GM21390 (cell line): ENCODE results near the gene FGF14.
A peak's percentile ranks its signal among the peaks of the same experiment; 100 is the strongest.
"Not testable (repeated sequence)": the region's sequence is repeated elsewhere in the genome, so short reads cannot be mapped to it uniquely, and the experiment has no call there.

ENCODE experiments used
- ATAC-seq: cut with Tn5 transposase; IDR thresholded peaks from one replicate; pipeline ENCODE4 v1.9.1; 2021; ENCODE audit not compliant: unreplicated experiment

Gene FGF14

DNA sequence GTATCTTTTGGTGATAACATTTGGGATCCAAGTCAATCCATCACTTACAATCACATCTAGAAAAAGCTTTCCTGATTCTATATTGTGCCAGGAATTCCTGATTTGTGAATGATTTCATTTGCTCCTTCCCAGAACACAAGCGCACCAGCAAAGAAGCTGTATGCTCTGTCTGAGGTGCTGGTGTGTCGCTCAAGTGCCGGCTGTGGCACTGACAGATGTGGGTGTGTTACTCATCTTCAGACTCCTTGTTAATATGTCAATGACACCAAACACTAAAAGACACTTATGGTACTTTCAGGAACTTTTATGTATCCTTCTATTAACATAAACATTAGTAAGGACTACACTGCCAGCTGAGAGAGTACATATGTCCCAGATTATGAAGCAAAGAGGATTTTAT is 520.3 kb downstream of the FGF14 start:
- ATAC-seq = no peak

DNA sequence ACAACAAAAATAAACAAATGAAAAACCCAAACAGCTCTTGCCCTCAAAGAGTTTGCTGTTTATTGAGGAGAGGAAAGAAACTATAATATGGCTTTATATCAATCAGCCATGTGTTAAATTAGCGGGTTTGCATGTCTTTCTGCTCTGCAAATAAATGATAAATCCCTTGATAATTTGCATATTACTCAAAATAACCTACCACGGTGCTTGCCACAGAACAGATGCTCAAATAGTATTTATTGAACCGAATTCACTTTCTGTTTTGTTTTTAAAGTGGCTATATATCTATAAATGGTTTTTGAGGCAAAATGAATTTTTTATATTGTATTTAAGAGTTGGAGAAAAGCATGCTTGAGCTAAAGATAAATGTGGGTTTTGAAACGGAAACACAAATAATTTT is 521.3 kb downstream of the FGF14 start:
- ATAC-seq = peak; percentile 69

DNA sequence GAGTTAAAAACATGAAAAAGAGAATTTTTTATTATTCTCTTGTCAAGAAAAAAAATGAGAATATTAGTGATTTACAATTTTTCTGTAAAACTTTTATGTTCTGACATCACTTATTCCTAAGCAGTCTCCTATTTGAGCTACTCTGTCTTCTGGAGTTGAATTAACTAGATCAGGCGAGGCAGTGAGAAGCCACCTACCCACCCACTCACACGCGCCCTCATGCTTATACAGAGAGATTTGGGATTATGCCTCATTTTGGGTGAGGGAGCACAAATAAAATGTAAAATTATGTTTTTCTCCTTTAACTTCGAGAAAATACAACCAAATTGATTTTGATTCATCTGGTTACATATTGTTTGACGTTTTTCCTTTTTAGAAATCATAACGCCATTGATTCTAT is 524.9 kb downstream of the FGF14 start:
- ATAC-seq = no peak

DNA sequence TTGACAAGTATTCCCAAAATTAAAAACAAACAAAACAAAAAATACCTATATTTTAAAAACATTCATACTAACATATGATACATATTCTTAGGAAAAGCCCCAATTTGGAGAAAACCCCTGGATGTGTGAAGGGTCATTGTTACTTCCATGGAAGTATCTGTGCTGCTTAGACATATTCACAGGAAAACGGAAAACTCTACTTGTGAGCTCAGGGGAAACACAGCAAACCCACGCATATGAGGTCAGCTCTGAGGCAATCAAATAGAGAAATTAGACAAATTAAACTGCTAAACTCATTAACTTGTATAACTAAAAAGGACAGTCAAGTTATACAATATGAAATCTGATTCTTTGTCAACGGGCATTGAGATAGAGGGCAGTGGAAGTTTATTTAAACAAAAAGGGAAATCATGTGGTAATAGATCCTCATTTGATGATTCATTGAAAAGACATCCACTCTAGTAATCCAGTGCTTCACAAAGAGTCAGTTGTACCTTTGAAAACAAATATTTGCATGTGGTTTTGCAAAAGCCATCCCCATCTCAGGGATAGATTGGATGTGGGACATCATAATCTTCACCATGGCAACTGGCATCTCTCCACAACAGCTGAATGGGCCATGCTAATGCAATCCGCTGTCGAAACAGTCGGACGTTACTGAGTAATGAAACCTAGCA is 526.0 kb downstream of the FGF14 start:
- ATAC-seq = no peak

DNA sequence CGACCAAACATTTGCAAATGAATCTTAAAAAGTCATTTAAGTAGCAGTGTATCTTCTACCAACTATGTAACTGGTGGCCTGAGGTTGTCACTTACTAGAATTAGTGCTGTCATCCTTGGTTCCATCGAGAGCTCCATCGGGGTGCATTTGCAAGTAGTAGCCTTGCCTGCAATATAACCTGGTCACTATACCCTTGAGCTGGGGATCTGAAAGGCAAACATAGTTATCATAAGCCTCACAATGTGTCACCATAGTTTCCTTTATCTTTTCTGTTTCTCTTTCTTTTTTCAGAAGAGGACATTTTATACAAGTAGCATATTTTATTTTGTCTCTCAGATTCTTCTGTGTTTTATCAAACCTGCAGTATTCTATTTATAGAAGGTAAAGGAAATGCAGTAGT is 526.8 kb downstream of the FGF14 start:
- no peak for ATAC-seq

DNA sequence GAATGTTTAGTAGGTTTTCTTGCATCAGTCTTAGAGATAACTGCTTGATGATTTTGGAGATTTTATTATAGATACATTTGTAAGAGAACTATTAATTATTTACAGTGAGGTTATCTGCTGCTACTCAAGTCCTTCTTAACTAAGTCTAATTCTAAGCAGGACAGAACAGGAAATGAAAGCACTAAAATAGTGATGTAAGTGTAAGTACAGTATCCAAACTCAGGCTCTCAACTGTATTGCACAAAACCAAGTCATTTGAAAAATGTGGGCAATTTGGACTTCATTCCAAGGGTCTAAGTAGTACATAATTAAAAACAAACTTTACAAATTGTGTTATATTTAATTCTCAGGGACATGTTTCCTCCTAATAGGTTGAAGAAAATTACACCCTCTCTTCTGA is 532.3 kb downstream of the FGF14 start:
- ATAC-seq = peak; percentile 88

DNA sequence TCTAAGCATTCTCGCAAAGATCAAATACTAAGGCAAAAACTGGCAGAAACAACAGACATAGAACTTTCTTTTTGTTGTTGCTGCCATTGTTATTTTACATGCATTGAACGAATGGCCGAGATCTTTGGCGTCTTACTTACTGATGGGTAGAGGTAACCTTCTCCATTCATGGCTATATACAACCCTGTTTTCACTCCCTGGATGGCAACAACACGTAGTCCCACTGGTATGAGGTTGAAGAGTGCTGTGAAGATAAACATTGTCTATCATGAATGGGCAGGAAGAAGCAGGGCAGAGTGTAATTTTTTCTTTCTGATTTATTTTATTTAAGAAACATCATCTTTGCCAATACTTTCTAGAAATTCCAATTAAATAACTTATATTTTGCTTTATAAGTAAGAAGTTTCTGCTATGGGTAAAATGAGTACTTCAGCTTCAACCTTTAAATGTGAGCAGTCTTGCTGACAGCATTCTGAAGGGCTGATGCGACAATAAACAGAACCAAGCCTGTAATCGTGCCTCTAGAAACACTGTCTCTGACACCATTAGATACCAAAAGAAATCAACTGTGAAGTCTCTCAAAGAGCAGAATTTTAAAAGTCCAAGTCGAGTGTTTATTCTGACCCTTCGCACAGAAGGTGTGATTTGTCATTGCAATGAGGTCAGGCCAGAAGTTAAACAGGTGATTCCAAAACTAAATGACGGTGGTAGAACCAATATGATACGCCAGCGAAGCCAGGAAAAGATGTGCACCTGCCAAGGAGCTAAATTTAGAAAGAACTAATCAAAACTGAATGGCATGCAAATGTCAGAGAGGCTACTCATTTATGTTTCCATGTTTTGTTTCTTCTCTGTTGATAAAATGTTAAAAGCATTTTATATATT is 533.0 kb downstream of the FGF14 start:
- ATAC-seq = peak; percentile 34

DNA sequence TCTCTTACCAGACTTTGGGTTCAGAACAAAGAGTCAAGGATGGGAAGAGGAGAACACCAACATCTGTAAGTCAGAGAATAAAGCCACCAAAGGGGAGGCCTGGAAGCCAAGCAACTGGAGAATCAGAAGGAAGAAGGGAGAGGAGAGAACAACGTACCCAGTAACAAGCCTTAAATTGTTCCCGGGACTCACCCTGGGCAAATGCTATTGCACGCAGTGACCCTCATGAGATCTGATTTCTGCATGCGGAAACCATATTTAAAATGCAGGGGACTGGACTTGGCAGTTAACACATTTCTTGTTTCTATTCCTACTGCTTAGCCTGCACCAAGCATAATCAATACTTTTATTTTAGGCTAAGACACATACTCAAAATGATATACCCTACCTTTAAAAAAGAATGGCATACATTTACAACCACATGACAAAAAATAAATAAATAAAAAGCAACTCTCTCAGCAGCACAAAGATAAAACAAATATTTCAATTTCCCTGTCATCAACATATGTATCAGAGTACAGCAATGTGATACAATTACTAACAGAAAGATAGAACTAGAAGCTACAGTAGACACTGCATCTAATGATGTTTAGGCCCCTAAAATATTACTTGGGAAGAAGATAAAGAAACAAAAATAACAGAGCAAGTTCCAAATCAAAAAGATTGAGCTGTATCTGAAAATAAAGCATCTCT is 534.8 kb downstream of the FGF14 start:
- no peak for ATAC-seq

DNA sequence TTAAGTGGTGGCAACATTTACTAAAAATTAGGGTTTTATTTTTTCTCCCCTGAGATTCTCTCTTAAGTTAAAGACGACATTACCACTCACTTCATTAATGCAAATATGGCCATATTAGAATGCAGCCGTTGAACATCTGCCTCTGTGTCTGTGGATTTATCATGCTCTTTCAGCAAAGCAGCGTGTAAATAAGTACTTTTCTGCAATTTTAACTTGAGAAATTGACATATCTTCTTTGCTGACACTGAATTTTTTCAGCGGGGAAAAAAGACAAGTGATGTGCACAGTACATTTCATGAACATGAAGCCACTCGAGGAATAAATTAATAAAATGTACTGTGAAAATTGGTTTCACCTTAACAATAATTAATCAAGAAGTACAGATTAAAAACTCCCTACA is 543.0 kb downstream of the FGF14 start:
- no peak for ATAC-seq

DNA sequence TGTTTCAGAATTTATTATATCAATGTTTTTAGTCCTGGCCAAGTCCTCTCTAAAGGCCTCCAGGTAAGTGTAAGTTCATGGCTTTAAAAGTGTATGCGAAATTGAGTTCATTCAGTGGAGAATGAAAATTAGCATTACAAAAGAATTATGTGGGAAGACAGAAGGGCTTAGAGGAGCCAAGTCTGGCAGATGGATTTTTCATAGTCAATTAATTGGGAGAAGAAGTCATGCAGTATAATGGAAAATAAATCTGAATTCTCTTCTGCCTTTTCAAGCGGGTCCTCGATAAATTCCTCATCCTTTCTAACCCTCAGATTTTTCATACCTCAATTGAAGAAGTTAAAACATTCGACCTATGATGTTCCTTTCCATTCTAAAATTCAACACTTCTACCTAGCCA is 555.1 kb downstream of the FGF14 start:
- ATAC-seq = no peak

DNA sequence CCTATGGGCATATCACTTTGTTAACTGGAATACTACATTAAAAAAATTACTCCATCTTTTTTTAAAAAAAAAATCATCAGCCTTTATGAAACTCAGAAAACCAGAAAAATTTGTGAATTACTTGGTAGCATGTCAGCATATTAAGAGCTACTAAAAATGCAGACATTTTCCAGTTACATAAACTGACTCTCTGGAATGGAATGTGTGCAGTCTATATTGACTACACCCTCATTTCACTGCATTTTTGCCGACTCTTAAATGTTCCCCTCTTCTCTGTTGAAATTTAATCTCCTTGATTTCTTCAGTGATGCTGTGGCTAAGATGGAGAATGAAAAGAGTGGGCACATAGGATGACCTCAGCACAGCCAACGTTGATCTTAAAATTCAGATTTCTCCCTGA is 555.6 kb downstream of the FGF14 start:
- no peak for ATAC-seq

DNA sequence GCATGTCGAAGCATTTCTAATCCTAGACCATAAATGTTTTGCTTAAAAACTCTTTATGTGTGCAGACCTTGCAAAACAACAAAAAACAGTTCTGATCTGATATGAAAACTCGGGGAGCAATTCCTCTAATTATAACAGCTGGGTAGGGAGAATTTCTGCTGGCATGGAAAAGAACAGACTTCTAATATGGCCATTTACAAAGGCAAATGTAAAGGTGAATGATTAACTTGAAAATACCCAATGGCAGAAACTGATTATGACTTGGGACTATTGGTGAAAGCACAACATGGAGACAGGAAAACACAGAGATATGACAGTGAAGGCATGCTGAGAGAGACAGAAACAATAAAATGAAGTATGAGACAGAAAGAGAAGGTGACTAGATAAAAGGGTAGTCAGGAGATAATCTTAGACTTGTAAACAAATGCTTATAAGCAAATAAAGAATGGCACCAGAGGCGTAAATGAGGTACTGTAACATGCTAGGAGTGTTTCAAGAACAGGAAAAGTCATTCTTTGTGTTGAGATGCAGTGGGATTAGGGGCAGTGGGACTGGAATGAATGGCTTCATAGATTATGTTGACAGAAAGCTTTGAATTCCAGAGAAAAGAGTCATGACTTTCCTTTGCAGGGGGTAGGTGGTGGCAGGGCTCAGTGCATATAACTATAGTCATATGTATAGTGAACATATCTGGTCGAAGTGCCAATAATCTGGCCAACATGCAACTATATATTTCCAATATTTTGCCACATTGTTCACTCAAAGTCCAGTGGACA is 556.4 kb downstream of the FGF14 start:
- no peak for ATAC-seq

DNA sequence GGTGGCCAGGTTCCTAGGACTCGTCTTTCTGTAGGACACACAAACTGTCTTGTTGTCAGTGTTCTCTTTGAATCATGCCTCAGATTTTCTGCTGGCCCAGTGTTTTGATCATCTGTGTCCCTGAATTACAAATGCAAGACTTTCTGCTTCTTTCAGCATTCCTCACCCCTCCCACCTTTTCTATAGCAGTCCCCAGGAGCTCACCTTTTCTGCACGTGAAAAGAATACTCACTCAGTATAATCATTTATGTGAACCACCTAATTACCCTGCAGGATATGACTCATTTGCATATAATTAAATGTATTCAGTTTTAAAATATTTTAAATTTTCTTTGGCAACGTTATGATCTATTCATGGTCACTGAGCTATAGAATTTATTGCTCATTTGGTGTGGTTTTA is 560.1 kb downstream of the FGF14 start:
- no peak for ATAC-seq

DNA sequence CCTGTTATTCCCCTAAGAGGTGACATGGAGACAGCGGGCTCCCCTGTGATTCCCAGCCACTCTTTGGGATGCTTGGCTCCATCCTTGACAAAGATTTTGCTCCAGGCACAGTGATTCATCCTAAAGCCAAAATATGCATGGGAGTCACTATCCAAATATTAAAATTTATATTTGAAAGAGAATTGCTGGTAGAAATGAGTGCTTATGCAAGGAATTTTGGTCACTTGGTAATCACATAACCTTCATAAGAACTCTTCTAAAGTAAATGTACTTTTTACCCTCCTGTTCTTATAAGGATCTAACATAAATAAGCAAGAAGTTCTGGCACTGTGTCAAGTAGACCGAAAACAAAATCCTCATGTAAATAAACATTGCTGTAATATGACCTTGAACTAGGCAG is 563.5 kb downstream of the FGF14 start:
- ATAC-seq = no peak

DNA sequence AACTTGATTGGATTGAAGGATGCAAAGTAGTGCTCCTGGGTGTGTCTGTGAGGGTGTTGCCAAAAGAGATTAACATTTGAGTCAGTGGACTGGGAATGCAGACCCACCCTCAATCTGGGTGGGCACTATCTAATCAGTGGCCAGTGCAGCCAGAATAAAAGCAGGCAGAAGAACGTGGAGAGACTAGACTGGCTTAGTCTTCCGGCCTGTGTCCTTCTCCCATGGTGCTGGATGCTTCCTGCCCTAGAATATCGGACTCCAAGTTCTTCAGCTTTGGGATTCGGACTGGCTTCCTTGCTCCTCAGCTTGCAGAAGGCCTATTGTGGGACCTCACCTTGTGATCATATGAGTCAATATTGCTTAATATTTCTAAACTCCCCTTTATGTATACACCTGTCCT is 564.1 kb downstream of the FGF14 start:
- ATAC-seq = not testable (repeated sequence)

DNA sequence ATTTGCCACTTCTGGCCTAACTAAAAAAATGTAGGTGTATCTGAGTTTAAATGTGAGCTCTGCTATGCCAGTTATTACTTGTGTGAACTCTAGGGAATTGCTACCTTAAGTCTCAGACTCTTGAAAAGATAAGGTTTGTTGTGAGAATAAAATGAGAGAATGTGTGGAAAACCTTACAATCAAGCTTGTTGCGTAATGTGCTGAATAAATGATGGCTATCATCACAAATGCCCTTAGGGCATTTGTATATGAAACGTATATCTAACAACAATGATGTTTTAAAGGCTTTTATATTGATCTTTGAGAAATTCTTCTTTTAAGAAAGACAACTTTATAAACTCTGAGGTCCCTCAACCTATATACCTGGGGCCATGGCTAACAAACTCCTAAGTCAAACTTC is 564.6 kb downstream of the FGF14 start:
- ATAC-seq = no peak

DNA sequence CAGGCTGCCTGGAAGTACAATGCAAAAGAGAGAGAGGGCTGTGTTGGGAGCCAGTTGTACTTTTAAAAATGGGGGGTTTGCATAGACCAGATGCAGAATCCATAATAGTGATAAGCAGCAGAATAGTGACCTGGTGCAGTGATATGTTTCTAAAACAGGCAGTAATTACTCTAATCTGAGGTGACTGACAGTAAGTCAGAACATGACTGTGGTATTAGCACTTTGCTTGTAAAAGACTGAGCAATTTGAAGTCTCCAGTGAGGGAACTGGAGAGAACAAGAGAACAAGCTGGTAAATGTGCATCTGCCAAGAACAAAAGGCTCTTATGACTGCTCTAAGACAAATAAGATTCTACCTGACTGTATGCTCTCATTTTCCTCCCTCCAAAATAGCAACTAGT is 565.9 kb downstream of the FGF14 start:
- ATAC-seq = no peak

DNA sequence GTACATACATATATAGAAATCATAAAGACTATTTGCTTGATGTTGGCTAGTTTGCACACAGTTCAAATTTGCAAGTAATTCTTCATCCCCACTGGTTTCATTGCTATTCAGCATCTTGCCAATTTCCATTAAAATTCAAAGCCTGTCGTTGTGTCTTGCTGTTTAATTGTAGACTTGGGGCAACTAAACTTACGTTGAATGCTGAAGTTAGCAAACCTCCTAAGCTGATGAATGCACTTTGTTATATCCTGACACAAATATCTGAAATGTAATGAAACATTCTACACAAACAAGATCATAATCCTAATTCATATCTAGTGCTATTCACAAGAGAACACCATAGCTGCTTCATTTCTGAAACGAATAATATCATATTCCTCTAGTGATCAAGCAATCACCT is 568.2 kb downstream of the FGF14 start:
- no peak for ATAC-seq

DNA sequence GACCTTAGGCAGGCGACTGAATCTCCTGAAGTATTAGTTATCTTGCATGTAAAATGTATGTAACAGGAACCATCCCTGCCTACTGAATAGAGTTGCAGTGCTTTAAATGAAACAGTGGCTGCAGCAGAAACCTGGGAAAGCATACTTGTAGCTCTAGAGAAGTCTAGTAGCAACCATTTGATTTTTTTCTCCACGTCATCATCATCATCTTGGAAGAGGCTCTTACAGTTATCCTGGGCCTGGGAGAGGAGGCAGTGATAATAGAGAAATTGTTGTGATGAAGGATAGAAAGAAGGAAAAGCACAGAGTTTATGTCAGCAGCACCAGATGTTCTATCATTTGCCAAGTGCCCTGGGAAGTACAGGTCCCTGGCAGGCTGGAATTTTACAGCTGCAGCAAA is 571.8 kb downstream of the FGF14 start:
- no peak for ATAC-seq

DNA sequence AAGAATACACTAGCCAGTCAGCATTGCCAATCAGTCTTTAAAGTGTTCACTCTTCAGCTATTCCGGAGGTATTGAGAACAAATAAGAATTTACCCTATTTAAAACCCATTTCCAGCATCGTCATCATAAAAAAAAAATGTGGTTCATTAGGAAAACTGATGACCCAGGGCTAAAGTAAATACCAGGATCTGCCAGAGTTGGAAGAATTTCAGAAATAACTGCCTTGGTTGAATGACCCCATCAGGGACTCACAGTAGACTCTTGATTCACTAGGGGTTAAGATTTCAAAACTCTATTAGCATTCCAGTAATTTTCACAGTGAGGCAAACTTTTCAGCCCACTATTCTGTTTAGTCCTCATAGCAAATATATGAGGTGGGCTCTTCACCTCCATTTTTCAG is 572.4 kb downstream of the FGF14 start:
- no peak for ATAC-seq

DNA sequence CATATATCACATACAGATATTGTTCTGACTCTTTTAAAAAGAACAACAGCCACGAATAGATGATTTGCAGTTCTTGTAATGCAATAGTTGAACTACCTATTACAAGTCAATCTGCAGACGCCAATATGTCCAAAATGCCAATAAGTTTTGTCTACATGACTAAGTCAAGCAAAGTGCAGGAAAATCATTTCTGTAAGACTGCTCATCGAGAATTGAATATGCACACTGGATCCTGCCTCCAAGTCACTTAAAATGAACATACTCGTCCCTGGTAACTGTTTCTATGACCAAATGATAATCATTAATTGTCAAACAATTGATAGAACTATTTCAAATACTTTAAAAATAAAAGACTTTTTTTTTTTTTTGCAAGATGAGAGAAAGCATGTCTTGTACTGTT is 573.7 kb downstream of the FGF14 start:
- no peak for ATAC-seq
